Stimulated activated CD4-positive, alpha-beta T cell treated with anti-CD3 and anti-CD28 coated beads, Interleukin-4, amount 100 ng/mL, for 1 hour (primary cell): ENCODE measurements around the gene PPP1R14C.

Source experiments
- DNase-seq: peaks from one replicate; pipeline ENCODE4 v3.0.0-alpha.2; 2020

PPP1R14C gene

DNA sequence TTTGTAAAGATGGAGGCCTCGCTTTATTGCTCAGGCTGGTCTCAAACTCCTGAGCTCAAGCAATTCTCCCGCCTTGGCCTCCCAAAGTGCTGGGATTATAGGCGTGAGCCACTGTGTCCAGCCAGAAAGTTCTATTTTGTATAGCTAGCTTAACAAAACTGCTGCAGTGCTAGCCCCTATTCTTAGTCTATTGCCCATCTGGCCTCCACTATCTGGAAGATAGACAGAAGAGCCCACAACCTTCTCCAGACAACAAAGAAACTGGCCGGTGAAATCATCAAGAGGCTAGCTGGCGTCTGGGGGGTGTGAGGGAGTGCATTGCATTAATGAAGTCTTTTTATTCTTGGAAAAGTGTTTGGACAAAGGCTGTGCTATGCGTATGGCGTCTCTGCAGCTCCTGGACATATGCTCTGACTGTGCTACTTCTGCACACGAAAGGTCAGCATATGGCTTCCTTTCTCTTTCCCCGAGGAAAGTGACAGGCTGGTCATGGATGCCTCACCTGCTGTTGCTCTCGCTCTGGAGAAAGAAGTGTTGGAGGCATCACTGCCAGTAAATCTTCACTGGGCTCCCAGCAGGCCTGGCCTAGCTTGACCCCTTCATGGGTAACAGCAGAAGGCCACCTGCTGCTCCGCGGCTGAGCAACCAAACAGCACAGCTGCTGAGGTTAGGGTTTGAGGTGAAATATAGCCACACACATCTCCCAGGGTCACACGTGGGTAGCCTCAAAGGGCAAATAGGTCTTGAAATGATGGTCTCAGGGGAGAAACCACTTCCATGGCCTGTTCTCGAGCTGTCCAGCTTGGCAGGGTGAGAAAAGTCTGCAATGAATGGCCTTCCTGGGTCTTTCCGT, 130.8 kb downstream of the PPP1R14C start:
- no peak for DNase-seq

DNA sequence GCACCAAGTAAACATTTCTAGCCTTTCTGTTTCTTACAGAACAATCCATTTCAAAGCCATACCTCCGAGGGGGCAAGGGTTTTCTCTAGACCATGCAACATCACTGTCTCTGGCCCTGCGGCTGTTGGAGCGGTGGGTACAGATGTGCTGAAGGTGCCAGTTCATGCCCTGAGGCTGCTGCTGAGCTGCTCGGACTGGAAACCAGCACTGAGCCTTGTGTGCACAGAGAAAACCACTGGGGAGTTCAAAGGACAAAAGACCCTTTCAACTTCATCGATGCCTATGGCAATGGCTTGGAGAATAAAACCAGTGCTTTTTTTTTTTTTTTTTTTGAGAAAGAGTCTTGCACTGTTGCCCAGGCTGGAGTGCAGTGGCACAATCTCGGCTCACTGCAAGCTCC, 132.6 kb downstream of the PPP1R14C start:
- DNase-seq, result no peak

DNA sequence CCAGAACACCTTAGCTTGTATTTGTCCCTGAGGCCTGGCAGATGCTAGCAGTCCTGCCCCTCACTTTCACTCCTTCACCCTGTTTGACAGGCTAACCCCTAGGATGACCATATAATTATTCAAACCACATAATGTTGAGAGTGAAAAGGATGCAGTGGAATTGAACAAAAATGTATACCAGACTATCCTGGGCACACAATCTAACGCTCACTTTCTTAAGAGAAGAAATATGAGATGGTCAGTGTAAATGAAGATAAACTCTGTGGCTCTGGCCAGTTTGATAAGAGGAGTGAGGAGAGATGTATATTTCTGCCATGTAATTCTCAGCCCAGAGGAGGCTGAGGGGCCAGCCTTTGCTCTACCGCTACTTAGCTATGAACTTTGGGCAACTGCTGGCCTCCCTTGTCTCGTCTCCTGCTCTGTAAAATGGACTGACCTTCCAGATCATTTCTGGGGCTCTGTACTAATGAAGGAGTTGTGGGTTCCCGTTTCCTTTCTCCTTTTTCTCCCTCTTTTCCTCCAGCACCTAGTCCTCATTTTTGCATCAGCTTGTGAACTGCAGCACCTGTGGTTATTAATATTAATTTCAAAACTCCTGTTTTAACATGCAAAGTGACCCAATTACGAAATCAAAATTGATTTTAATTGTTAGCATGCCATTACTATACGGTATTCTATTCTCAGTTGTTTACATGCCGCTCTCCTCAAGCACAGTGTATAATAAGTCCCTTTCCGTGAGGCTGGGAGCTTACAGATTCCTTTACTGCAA, 133.5 kb downstream of the PPP1R14C start:
- no peak for DNase-seq

DNA sequence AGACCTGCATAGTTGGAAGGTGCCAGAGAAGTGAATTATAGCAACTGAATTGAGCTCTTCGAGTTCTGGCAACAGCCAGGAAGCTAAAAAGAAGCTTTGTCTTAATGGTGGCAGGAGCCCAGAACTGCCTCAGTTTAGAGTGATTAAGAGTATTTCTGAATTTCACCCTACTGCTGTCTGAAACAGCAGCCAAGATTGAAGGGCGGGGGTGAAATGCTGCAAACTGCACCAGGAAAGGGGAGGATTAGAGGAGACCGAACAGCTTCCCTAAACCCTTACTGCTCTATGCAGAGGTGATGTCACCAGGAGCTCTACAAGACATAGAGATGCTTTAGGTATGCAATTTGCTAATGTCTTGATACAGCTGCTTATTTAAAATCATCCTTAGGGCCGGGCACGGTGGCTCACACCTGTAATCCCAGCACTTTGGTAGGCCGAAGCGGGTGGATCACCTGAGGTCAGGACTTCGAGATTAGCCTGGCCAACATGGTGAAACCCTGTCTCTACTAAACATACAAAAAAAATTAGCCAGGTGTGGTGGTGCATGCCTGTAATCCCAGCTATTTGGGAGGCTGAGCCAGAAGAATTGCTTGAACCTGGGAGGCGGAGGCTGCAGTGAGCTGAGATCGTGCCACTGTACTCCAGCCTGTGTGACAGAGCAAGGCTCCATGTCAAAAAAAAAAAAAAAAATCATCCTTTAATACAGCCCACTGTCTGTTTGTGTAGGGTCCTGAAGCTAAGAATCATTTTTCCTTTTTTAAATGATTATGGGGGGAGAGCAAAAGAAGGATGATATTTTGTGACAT, 134.3 kb downstream of the PPP1R14C start:
- no peak for DNase-seq

DNA sequence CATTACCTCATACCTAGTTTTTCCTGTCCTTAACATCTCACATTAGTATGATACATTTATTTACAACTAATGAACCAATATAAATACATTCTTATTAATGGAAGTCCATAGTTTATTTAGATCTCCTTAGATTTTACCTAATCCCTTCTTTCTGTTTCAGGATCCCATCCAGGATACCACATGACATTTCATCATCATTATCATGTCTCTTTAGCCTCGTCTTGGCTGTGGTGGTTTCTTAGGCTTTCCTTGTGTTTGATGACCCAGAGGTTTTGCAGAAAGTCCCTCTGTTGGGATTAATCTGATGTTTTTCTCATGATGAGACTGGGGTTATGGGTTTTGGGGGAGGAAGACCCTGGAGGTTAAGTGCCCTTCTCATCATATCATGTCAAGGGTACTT, 136.7 kb downstream of the PPP1R14C start:
- no peak for DNase-seq

DNA sequence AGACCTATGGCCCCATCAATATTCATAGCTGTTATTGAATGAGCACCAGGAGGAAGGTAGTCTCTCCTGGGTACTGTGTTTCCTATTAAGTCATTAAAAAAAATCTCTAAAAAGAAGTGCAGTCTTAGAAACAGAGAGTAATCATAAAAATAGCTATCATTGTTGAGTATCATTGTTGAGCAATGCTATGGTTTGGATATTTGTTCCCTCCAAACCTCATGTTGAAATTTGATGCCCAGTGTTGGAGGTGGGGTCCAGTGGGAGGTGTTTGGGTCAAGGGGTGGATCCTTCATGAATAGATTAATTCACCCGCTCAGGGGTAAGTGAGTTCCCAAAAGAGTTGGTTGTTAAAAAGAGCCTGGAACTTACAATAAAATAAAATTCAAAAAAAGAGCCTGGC, 137.9 kb downstream of the PPP1R14C start:
- no peak for DNase-seq

DNA sequence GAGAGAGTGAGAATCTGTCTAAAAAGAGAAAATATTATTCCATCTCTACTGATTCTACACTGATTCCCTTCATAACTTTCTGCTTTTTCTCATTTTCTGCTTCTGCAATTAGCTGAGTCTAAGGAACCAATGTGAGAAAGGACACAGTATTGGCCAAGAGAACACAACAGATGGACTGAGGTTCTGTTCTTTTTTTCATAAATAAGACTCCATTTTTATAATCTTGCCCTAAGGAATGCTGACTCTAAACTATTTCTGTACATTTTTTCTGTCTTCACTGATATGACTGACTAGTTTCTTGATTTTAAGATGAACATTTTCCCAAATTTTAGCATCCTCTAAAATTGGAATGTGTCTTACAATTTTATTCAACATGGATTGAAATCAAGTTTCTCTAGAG, 138.9 kb downstream of the PPP1R14C start:
- DNase-seq, result no peak

DNA sequence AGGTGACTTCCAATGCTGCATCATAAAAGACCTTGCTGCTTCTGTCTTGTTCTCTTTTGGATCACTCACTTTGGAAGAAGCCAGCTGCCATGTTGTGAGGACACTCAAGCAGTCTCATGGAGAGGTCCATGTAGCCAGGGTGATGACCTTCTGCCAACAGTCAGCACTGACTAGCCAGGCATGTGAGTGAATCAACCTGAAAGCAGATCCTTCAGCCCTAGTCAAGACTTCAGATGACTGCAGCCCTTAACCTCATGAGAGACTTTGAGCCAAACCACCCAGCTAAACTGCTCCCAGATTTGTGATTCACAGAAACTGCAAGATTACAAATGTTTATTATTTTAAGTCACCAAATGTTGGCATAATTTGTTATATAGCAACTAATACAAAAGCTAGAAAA, 140.0 kb downstream of the PPP1R14C start:
- no peak for DNase-seq

DNA sequence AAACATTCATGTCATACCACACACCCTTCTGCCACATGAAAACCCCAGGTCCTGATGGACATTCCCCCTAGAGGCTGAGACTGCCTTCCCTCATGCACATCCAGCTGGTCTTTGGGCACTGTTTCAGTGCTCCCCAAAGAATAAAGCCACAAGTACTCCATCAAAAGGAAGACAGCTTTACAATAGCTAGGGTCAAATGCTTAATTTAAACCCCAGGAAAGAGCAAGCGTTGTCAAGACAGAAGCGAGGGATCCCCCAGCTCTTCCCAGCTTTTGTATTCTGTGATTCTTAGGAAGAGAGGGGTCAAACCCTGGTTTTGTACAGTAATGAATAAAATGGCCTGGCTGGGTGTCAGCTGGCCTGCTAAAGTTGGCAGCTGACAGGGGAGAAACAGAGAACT, 143.6 kb downstream of the PPP1R14C start:
- no peak for DNase-seq

DNA sequence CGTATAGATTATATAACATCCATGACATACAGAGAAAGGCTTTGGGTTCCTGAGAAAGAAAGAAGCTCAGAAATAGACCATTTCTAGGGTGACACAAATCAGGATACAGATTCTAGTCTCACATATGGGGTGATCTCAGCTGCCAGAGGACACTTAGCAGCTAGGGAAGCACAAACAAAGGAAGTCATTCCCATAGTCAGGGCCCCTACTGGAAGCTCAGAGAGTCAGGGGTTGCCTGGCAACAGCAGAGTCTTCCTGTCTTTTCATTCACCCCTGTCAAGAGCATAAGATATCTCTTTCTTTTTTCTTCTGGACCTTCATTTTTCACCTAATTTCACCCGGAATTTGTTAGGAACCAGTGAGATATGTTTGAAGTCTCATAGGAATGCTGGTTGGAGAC, 144.1 kb downstream of the PPP1R14C start:
- no peak for DNase-seq

DNA sequence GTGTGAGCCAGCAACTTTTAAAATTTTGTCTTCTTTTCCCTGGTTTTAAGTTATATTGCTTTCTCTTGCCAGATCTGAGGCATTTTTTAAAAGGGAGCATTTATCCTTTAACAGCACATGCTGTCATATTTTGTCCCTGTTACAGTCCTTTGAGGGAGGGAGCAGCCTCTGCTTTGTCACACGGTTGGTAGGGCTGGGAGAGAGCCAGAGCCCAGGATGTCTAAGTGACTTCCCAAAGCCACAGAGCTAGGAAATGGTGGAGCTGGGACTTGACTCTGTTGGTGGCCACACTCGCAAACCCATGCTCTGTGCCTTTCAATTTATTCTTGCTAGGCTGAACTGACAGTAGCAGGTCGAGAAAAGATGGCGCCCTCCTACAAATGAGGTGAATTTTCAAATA, 145.6 kb downstream of the PPP1R14C start:
- DNase-seq, result no peak

DNA sequence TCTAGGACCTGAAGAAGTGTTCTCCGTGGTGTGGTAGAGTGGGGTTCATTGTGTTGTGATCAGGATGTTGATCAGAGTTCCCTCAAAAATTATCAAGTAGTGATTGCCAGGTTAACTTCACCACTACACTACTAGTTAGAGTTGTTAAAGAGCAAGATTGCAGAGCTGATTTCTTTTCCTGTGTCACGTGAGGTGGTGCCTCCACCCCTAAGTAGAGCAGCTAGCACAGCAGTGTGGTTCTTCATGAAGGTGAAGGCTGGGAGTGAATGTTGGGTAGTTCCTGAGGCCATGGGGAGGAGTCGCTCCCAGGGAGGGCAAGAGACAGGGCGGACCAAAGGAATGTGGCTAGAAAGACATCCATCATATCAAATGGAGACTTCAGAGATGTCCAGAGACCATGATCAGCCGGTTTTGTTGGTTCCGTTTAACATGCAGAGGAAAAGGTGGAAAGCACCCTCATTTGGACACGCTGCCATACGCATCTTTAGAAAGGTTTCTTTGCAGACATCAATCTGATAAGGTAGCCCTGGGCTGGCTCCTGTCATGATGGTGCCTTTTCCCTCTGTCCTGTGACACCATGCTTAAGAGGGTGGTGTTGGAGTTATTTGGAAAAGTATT, 146.7 kb downstream of the PPP1R14C start:
- no peak for DNase-seq

DNA sequence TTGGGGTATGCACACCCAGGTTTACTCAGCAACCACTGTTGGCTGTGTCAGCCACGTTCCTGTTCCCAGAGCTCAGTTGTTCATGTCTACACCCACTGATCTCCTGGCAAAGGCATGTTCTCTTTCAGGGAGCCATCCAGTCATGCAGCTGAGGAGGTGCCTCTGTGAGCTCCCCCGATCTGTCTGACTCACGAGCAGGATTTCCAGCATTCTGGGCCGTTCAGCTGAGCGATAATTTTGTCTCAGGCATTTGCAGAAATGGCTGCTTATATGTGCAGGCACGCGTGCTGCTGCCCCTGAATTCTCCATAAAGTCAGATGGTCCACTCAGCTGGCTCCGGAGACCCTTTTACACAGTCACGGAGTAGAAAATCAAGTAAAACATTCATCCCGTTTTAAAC, 147.6 kb downstream of the PPP1R14C start:
- no peak for DNase-seq

DNA sequence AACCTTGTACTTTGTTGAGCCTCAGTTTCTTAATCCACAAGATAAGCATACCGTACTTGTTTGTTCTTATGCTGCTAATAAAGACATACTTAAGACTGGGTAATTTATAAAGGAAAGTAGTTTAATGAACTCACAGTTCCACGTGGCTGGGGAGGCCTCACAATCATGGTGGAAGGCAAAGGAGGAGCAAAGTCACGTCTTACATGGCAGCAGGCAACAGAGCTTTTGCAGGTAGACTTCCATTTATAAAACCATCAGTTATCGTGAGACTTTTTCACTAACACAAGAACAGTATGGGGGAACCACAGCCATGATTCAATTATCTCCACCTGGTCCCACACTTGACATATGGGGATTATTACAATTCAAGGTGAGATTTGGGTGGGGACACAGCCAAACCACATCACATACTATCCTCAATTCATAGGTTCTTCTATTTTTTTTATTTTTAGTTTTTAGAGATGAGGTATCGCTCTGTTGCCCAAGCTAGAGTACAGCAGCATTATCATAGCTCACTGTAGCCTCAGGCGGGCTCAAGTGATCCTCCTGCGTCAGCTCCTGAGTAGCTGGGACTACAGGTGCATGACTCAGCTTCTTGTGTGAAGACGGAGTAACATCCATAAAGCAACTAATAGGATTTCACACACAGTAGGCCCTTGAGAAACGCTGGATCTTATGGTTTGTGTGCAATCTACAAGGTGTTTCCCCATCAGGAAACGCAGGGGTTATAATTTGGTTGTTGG, 149.3 kb downstream of the PPP1R14C start:
- no peak for DNase-seq

DNA sequence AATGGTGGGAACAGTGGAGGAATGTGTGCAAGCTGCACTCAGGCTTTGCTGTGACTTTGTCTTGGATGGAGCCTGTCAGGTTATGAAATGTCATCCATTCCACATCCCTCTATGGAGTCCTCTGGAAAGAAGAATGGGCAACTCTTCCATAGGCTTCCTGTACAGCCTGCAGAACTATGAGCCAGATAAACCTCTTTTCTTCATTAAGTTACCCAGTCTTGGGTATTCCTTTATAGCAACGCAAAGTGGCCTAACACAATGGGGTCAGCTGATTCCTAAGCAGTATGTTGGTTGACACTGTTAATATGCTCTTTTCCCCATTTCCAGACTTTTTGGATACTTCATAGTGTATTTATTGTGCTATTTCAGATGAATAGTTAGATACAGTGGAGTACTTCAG, 150.2 kb downstream of the PPP1R14C start:
- DNase-seq, result no peak

DNA sequence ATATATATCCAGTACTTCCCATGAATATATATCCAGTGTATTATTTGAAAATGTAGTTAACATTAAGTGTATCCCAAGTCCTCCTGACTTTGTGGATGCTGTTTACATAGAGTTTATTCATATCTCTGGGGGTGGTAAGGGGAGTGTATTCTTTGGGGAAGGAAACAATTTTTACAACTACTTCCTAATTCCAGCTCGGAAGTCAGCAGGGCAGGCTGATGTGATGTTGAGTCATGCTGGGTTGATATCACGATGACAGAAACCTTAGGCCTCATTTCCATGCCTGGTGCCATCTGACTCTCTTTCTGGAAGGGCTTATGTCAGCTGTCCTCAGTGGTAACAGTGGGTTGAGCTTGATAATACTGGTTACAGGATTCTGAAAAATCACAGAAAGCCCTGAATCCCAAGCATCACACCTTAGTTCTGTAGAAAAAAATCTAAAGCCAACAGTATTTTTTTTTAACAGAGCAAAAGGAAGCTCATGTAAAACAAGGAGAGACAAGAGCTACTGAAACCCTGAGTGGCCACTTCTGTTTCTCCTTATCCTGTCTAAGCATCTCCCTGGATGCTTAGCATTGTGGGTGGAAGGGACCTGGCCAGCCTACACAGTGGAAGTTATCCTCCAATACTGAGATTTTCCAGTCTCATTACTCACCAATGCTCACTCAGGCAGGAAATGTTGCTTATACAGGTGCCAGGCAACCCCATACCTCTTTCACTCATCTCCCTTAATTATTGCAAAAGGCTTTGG, 150.8 kb downstream of the PPP1R14C start:
- no peak for DNase-seq

DNA sequence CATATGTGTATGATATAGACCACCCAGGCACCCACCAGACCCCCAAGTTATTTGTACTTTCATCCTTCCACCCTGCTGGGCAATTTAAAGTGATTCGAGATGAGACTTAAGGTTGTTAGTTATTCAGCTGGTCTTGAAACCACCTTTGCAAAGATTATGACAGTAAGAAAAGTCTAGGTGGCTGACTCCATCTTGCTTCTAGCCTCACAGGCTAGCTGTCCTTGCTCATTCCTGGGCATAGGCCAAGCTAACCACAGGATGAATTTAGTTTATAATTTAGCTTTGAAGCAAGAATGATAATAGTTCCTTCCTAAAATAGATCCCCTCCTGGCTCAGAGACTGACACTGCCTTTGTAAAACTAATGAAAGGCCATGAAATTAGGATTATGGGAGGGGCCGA, 154.0 kb downstream of the PPP1R14C start:
- DNase-seq, result no peak

DNA sequence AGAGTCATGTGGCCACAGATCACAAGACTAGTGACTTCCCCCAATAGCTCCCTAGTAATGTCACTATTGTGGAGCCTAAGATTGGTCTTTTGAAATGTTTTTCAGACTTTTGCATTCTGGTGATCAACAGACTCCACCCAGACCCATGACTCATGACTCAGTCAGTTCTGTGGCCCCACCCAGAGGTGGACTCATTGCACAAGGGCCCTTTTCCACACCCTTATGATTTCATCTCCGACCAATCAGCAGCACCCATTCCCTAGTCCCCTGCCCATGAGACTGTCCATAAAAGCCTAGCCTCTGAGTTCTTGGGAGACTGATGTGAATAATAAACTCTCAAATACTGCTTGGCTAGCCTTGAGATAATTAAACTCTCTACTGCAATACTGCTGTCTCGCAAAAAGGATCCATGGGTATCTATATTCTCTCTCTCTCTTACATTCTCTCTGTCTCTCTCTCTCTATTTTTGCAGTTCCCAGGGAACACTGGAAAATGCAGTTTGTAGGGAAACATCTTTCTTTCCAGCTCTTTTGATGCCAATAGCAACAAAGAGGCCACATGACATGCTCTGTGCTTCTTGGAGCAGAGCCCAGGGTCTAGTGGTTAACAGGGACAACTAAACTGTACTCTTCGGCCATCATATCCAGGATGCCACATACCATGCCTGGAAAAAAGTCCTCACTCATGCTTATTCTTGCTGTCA, 154.6 kb downstream of the PPP1R14C start:
- DNase-seq, result no peak

DNA sequence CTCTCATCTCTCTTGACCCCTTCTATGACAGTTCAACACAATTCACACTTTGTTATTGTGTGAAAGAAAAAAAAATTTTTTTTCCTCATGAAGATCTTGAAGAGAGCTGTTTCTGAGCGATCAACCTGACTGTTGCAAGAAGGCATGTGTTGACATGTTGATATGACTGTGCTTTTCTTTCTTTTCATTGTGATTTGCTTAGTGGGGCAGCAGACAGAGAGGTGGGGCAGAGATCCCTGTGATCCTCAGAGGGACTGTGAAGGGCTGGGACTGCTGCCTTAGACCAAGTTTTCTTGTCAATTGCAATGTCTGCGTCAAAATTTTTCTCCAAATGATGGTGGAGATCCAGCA, 155.2 kb downstream of the PPP1R14C start:
- DNase-seq, result no peak

DNA sequence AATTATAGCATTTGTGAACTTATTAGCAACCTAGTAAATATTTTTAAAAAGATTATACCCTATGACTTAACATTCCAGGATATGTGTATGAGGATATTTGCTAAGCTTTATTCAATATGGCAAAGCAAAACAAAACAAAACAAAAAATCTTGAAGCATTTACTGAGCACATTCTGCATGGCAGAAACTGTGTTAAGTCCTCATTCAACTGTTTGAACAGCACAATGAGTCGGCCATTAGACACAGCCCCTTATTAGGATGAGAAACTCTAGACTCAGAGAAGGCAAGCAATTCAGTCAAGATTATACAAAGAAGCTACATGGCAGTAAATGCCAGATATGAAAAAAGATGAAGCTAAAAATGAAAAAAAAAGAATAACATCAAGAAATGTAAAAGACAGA, 155.8 kb downstream of the PPP1R14C start:
- no peak for DNase-seq
